Measurements from ENCODE around the gene IGFALS.

Gene IGFALS

DNA sequence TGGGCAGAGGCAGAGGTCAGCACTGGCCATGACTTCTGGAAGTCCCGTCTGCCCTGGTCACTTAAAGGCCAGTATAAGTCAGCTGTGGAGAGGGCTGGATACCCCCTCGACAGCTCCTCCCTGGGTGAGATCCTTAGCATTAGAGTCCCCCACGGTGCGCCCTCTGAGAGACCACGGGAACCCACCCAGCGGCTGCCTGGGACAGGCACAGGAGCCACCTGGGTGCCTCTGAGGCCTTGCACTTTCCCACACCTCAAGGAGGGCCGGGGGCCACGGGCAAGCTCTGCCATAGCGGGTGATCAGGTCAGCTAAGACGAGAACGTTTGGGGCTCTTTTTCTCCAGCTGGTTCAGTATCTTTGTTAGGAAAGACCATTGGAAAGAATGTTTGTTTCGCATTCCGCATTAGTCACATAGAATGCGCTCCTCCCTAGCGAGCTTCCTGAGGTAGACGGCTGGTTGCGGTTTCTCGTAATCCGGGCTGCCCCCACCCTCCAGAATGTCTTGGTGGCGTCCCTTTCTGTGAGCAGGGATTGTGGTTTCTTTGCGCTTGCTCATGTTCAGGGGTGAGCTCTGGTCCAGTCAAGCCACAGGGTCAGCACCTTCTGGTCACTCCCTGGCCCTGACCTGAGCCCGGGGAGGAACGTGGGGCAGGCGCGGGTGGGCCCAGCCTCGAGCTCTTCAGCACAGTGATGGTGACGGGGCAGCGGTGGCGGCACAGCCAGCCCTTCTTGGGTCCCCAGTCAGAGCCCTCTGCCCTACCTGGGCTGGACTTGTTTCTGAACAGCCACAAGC lies 47.4 kb downstream of the IGFALS start:
- no peak for DNase-seq (ENCODE audit: low read depth in 2 of 3, low spot score in 2 of 3)

DNA sequence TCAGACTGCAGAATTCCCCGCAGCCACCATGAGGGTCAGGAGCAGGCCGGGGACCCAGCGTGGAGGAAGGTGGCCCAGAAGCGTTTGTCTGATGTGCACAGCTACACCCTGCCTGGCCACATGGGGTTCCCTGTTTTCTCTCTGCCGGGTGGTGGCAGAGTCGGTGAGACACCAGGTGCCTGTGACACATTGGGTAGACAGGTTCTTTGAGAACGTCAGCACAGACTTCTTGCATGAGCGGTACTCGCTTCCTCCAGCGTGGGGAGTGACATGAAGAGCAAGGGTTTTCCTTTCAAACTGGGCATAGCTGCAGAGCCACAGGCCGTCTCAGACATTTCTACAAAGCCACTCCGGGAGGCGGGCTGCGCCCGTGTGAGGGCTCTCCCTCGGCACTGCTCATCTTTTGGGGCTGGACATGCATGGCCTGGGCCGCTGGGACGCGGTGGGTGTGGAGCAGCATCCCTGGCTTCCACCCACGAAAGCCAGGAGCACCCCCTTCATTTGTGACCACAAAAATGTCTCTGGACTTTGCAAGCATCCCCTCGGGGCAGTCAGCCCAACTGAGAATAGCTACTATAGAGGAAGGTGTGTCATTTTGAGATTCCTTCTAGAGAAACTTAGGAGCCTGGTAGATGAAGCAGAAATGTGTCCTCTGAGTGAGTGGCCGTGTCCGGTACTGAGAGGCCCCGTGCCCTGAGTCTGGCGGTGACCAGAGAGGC lies 48.2 kb downstream of the IGFALS start:
- DNase-seq (ENCODE audit: low read depth in 2 of 3, low spot score in 2 of 3) = no peak

DNA sequence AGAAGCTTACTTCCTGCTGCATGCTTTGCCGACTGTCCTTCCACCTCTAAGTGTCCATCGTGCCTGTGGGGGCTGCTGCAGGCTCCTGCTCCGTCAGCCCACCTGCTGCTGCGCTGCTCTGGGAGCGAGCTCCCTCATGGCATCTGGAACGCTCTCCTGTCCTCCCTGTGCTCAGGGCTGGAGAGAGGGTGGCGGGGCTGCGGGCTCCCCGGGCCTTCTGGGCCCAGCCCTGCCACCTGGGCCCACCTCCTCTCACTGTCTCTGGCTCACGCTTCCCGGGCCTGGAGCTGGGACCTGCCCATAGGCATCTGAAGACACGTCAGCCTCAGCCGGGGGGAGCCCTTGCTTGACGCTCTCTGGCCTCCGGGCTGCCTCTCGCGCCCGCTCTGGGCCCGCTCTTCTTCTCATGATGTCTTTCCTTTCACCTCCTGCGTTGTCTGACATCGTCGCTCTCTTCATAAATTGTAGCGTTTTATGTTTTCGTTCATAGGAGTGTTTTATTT lies 49.1 kb downstream of the IGFALS start:
- DNase-seq (ENCODE audit: low read depth in 2 of 3, low spot score in 2 of 3) = no peak

GRCh38 chr16:1743376-1744337 lies 49.8 kb downstream of the IGFALS start:
- no peak for DNase-seq (ENCODE audit: low read depth in 2 of 3, low spot score in 2 of 3)

DNA sequence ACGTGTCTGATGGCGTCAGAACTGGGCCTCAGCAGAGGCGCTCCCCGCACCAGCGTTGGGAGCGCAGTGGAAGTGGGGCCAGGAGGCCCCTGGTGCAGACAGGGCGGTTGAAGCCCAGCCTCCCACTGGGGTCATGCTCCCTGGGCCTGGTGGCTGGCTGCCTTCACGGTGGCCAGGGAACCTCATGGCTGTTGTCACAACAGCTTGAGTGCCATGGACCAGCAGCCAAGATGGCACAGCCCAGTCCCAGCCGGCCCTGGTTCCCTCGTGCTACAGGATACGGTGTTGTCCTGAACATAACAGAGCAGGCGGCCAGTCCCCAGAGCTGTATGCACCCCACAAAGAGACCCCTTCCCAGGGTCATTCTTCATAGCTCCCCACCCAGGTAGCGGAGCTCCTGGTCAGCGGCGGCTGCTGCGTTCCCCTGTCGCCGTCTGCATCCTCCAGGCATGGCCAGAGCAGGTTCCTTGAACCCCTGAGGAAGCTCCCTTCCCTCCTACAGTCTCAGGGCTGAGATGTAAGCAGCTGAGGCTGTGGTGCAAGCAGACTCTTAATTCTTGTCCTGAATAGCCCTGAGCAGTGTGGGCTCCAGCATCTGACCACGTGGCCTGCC lies 51.8 kb downstream of the IGFALS start:
- DNase-seq (ENCODE audit: low read depth in 2 of 3, low spot score in 2 of 3) = no peak

GRCh38 chr16:1740781-1741490 lies 52.6 kb downstream of the IGFALS start:
- no peak for DNase-seq (ENCODE audit: low read depth in 2 of 3, low spot score in 2 of 3)

Measured in activated CD8-positive, alpha-beta memory T cell treated with anti-CD3 and anti-CD28 coated beads for 48 hours (primary cell).